Liver (tissue), 9 donors: Measurements from ENCODE around the gene CITED4. TPM values are rescaled to one million over a fixed set of nuclear protein-coding genes. Genes with fewer than 3 reads are reported as not detected.

Source experiments
- DNase-seq: peaks from one replicate; pipeline ENCODE4 v3.0.0-alpha.2; 2017; ENCODE audit warnings: low spot score
- H3K27ac ChIP-seq, 2 donors: one replicate each; pipeline ENCODE4 v1.7.0; 2013; ENCODE audit warnings: inconsistent platforms in 2 of 2, low read length in 2 of 2, control low read depth in 1 of 2, low read depth in 1 of 2, mild to moderate bottlenecking in 1 of 2
- H3K27me3 ChIP-seq, 4 donors: one replicate each; pipeline versions ENCODE4 v1.6.1 to v1.7.0; 2013; ENCODE audit warnings: low read length in 3 of 4, inconsistent platforms in 1 of 4, mild to moderate bottlenecking in 1 of 4, moderate library complexity in 1 of 4; ENCODE audit not compliant: control insufficient read depth in 4 of 4, insufficient read depth in 4 of 4
- H3K36me3 ChIP-seq, 4 donors: one replicate each; pipeline versions ENCODE4 v1.6.1 to v1.7.0; 2013; ENCODE audit warnings: low read length in 3 of 4, mild to moderate bottlenecking in 3 of 4, low read depth in 1 of 4, moderate library complexity in 1 of 4; ENCODE audit not compliant: control insufficient read depth in 4 of 4, insufficient read depth in 3 of 4
- H3K4me1 ChIP-seq, 4 donors: one replicate each; pipeline versions ENCODE4 v1.6.1 to v1.7.0; 2013; ENCODE audit warnings: low read length in 3 of 4, mild to moderate bottlenecking in 3 of 4, moderate library complexity in 1 of 4; ENCODE audit not compliant: control insufficient read depth in 4 of 4, insufficient read depth in 4 of 4
- H3K4me3 ChIP-seq, 3 donors: one replicate each; pipeline versions ENCODE4 v1.6.1 to v1.7.0; 2013; ENCODE audit warnings: low read length in 3 of 3, control low read depth in 1 of 3, low read depth in 1 of 3, mild to moderate bottlenecking in 1 of 3
- H3K9ac ChIP-seq, 2 donors: one replicate each; pipeline ENCODE4 v1.7.0; 2013; ENCODE audit warnings: low read length in 2 of 2, mild to moderate bottlenecking in 2 of 2, moderate library complexity in 2 of 2, control low read depth in 1 of 2, low read depth in 1 of 2
- H3K9me3 ChIP-seq, 4 donors: one replicate each; pipeline versions ENCODE4 v1.6.1 to v1.7.0; 2013; ENCODE audit warnings: low read length in 3 of 4; ENCODE audit not compliant: control insufficient read depth in 4 of 4
- EGR1 ChIP-seq, 2 donors: IDR thresholded peaks; 2 replicates each; pipeline ENCODE4 v1.6.1; 2016 to 2018; ENCODE audit warnings: antibody characterized with exemption in 2 of 2, low read depth in 2 of 2
- FOXA1 ChIP-seq: IDR thresholded peaks from 2 replicates; pipeline ENCODE4 v1.6.1; 2016; ENCODE audit warnings: antibody characterized with exemption
- FOXA2 ChIP-seq: IDR thresholded peaks from 2 replicates; pipeline ENCODE4 v1.6.1; 2016; ENCODE audit warnings: antibody characterized with exemption
- GABPA ChIP-seq, 2 donors: IDR thresholded peaks in 1 of 2; conservative IDR thresholded peaks in 1 of 2; 2 replicates each; pipeline ENCODE4 v1.6.1; 2016; ENCODE audit warnings: antibody characterized with exemption in 2 of 2, mild to moderate bottlenecking in 1 of 2, moderate library complexity in 1 of 2
- HNF4A ChIP-seq, 2 donors: conservative IDR thresholded peaks; 2 replicates each; pipeline ENCODE4 v1.6.1; 2016; ENCODE audit warnings: antibody characterized with exemption in 2 of 2, mild to moderate bottlenecking in 2 of 2
- HNF4G ChIP-seq: IDR thresholded peaks from 2 replicates; pipeline ENCODE4 v1.6.1; 2016; ENCODE audit warnings: antibody characterized with exemption
- JUND ChIP-seq, 2 donors: IDR thresholded peaks; 2 replicates each; pipeline ENCODE4 v1.6.1; 2016; ENCODE audit warnings: antibody characterized with exemption in 2 of 2
- NR2F2 ChIP-seq: IDR thresholded peaks from 2 replicates; pipeline ENCODE4 v1.6.1; 2016; ENCODE audit warnings: antibody characterized with exemption
- RAD21 ChIP-seq, 2 donors: IDR thresholded peaks; 2 replicates each; pipeline ENCODE4 v1.6.1; 2016; ENCODE audit warnings: antibody characterized with exemption in 2 of 2, mild to moderate bottlenecking in 2 of 2
- RXRA ChIP-seq, 2 donors: IDR thresholded peaks; 2 replicates each; pipeline ENCODE4 v1.6.1; 2017 to 2018; ENCODE audit warnings: antibody characterized with exemption in 2 of 2, mild to moderate bottlenecking in 1 of 2
- SP1 ChIP-seq: IDR thresholded peaks from 2 replicates; pipeline ENCODE4 v1.6.1; 2018; ENCODE audit warnings: antibody characterized with exemption, mild to moderate bottlenecking
- TAF1 ChIP-seq: conservative IDR thresholded peaks from 2 replicates; pipeline ENCODE4 v1.6.1; 2016; ENCODE audit warnings: antibody characterized with exemption, mild to moderate bottlenecking
- YY1 ChIP-seq: IDR thresholded peaks from 2 replicates; pipeline ENCODE4 v1.6.1; 2016; ENCODE audit warnings: antibody characterized with exemption, mild to moderate bottlenecking
- WGBS: extraction: QIAGEN DNeasy Blood & Tissue Kit; methylation state at CpG from one replicate; pipeline ENCODE4 v1.1.7; 2013; 5-methylcytosine and 5-hydroxymethylcytosine counted together
- polyA plus RNA-seq, 2 donors: library from polyadenylated mRNA; stranded (reverse) in 1 of 2; unstranded in 1 of 2; fragments of 200-250 nt in 1 of 2; fragments of >200 nt in 1 of 2; fragmentation: Nextera tagmentation in 1 of 2; extraction: Ambion mirVana in 1 of 2; gene quantifications; one replicate each; pipeline versions ENCODE4 v1.2.1 to v1.2.3, GENCODE V29; 2013 to 2015
- total RNA-seq, 2 donors: library from RNA; depleted of rRNA; stranded (reverse); fragments of >200 nt; gene quantifications; one replicate each; pipeline ENCODE4 v1.2.3, GENCODE V29; 2014
- TF ChIP-seq, protein P1 (sequence below): IDR thresholded peaks from 2 replicates; pipeline ENCODE4 v1.6.1; 2016; ENCODE audit warnings: antibody characterized with exemption
- TF ChIP-seq, protein P2 (sequence below): IDR thresholded peaks from 2 replicates; pipeline ENCODE4 v1.6.1; 2016; ENCODE audit warnings: antibody characterized with exemption, mild to moderate bottlenecking
- TF ChIP-seq, protein P3 (sequence below): IDR thresholded peaks from 2 replicates; pipeline ENCODE4 v1.6.1; 2016; ENCODE audit warnings: antibody characterized with exemption
- TF ChIP-seq, protein P4 (sequence below): IDR thresholded peaks from 2 replicates; pipeline ENCODE4 v1.6.1; 2016; ENCODE audit warnings: antibody characterized with exemption
- donor health status: healthy.
- donor health status: healthy.
- donor health status: healthy.
- donor health status: healthy.
- donor health status: healthy.

Gene CITED4
- total and polyA plus RNA-seq, 4 donors = 1.4 to 9.9 (median 5.2) TPM

DNA sequence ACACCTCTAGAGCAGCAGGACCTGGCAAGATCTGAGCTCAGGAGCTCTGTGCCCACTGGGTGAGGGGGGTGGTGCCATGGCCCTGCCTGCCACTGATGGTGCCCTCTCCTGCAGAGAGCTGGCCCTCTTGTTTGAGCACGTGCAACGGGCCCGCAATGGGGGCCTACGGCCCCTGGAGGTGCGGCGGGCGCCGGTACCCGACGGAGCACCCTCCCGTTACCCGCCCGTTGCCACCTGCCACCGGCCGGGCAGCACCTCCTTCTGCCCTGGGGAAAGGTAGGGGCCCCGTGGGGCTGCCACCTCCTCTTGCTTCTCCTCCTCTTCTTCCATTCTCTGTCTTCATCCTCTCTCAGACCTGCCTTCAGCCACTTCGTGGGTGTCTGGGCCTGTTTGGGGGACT lies 38.2 kb downstream of the CITED4 start:
- H3K4me3 ChIP-seq = no peak overlapping the region
- H3K4me1 ChIP-seq = peaks cover 0 to 14% (median 7%) of the 10 kb centered on the region in 4 donors
- H3K27ac ChIP-seq = no peak overlapping the region
- no peaks in the 10 kb centered on the region for H3K9me3 ChIP-seq
- TF ChIP-seq GABPA (IDR thresholded peaks at IDR 0.05 in 1 of 2, conservative IDR thresholded peaks at IDR 0.05 in 1 of 2) (no peak), JUND (IDR thresholded peaks at IDR 0.05) (no peak), FOXA2 (no peak), YY1 (no peak), NR2F2 (no peak), RAD21 (IDR thresholded peaks at IDR 0.05) (no peak), RXRA (IDR thresholded peaks at IDR 0.05) (no peak)
- WGBS = 93% methylated on average over 17 of the region's 17 CpGs
- no peaks in the 10 kb centered on the region for H3K36me3 ChIP-seq
- no peak overlapping the region for H3K9ac ChIP-seq
- H3K27me3 ChIP-seq = no peaks in the 10 kb centered on the region
- no peak for DNase-seq

GRCh38 chr1:40823345-40823744 lies 38.8 kb downstream of the CITED4 start:
- WGBS = 91% methylated on average over 4 of the region's 4 CpGs
- Histone ChIP-seq H3K27ac (no peak overlapping the region), H3K9me3 (no peaks in the 10 kb centered on the region), H3K4me1 (peaks cover 3 to 19% (median 11%) of the 10 kb centered on the region in 4 donors), H3K36me3 (no peaks in the 10 kb centered on the region), H3K4me3 (no peak overlapping the region), H3K9ac (no peak overlapping the region), H3K27me3 (no peaks in the 10 kb centered on the region)
- DNase-seq = no peak
- TF ChIP-seq, protein P1, sequence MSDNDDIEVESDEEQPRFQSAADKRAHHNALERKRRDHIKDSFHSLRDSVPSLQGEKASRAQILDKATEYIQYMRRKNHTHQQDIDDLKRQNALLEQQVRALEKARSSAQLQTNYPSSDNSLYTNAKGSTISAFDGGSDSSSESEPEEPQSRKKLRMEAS = no peak
- TF ChIP-seq SP1 = no peak
- TF ChIP-seq YY1 = no peak
- TF ChIP-seq RXRA (IDR thresholded peaks at IDR 0.05) = no peak
- no peak for TF ChIP-seq GABPA (IDR thresholded peaks at IDR 0.05 in 1 of 2, conservative IDR thresholded peaks at IDR 0.05 in 1 of 2)
- TF ChIP-seq, protein P2, sequence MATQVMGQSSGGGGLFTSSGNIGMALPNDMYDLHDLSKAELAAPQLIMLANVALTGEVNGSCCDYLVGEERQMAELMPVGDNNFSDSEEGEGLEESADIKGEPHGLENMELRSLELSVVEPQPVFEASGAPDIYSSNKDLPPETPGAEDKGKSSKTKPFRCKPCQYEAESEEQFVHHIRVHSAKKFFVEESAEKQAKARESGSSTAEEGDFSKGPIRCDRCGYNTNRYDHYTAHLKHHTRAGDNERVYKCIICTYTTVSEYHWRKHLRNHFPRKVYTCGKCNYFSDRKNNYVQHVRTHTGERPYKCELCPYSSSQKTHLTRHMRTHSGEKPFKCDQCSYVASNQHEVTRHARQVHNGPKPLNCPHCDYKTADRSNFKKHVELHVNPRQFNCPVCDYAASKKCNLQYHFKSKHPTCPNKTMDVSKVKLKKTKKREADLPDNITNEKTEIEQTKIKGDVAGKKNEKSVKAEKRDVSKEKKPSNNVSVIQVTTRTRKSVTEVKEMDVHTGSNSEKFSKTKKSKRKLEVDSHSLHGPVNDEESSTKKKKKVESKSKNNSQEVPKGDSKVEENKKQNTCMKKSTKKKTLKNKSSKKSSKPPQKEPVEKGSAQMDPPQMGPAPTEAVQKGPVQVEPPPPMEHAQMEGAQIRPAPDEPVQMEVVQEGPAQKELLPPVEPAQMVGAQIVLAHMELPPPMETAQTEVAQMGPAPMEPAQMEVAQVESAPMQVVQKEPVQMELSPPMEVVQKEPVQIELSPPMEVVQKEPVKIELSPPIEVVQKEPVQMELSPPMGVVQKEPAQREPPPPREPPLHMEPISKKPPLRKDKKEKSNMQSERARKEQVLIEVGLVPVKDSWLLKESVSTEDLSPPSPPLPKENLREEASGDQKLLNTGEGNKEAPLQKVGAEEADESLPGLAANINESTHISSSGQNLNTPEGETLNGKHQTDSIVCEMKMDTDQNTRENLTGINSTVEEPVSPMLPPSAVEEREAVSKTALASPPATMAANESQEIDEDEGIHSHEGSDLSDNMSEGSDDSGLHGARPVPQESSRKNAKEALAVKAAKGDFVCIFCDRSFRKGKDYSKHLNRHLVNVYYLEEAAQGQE = no peak
- no peak for TF ChIP-seq HNF4A (conservative IDR thresholded peaks at IDR 0.05)
- TF ChIP-seq FOXA1 = no peak
- TF ChIP-seq TAF1 = no peak

GRCh38 chr1:40822890-40823289 lies 39.3 kb downstream of the CITED4 start:
- peaks cover 4 to 20% (median 12%) of the 10 kb centered on the region in 4 donors for H3K4me1 ChIP-seq

More at GRCh38 chr1:40822890-40823289, 39.3 kb downstream of the CITED4 start:
- Histone ChIP-seq H3K27me3 (no peaks in the 10 kb centered on the region), H3K9me3 (no peaks in the 10 kb centered on the region), H3K27ac (no peak overlapping the region), H3K9ac (no peak overlapping the region), H3K36me3 (no peaks in the 10 kb centered on the region), H3K4me3 (no peak overlapping the region)
- TF ChIP-seq JUND (IDR thresholded peaks at IDR 0.05) (no peak), SP1 (no peak), NR2F2 (no peak), RAD21 (IDR thresholded peaks at IDR 0.05) (no peak), HNF4G (no peak), FOXA1 (no peak), TAF1 (no peak), EGR1 (IDR thresholded peaks at IDR 0.05; ENCODE audit: low read depth in 2 of 2) (no peak), GABPA (IDR thresholded peaks at IDR 0.05 in 1 of 2, conservative IDR thresholded peaks at IDR 0.05 in 1 of 2) (no peak)
- TF ChIP-seq, protein P3, sequence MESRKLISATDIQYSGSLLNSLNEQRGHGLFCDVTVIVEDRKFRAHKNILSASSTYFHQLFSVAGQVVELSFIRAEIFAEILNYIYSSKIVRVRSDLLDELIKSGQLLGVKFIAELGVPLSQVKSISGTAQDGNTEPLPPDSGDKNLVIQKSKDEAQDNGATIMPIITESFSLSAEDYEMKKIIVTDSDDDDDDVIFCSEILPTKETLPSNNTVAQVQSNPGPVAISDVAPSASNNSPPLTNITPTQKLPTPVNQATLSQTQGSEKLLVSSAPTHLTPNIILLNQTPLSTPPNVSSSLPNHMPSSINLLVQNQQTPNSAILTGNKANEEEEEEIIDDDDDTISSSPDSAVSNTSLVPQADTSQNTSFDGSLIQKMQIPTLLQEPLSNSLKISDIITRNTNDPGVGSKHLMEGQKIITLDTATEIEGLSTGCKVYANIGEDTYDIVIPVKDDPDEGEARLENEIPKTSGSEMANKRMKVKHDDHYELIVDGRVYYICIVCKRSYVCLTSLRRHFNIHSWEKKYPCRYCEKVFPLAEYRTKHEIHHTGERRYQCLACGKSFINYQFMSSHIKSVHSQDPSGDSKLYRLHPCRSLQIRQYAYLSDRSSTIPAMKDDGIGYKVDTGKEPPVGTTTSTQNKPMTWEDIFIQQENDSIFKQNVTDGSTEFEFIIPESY = no peak
- TF ChIP-seq, protein P4, sequence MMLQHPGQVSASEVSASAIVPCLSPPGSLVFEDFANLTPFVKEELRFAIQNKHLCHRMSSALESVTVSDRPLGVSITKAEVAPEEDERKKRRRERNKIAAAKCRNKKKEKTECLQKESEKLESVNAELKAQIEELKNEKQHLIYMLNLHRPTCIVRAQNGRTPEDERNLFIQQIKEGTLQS = no peak
- TF ChIP-seq, protein P2 = no peak
- WGBS = 95% methylated on average over 12 of the region's 12 CpGs
- no peak for DNase-seq
